ENCODE results near the gene ZNF679.
"Not testable (repeated sequence)": the region's sequence is repeated elsewhere in the genome, so short reads cannot be mapped to it uniquely, and the experiment has no call there.

The ZNF679 gene

GRCh38 chr7:64228174-64228573 lies at the start of gene ZNF679:
TSS of gene ZNF679 (plus strand) at chr7:64228474. CDS start at chr7:64249118, 20,644 bp downstream.
- H3K4me3 ChIP-seq (replicated peaks in 1 of 2; ENCODE audit: low read depth in 2 of 2, low read length in 2 of 2); DNase-seq (ENCODE audit: low read depth in 2 of 2): not testable (repeated sequence)

DNA sequence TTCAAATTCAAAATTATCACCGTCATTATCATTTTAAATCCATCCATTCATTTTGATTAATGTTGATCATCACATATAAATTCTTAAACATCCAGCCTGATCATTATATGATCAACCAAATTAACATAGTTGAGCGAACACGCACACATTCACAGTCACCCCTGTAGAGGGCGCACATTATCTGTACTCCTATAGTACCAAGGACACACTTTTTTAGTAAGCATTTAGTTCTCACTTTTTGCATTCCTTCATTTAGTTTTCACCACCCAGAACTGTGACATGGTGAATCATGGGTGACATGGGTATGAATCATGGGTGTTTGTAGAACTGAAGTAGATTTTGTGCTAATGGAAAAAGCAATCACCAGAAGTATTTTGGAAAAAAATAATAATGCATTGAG lies 47.3 kb upstream of the ZNF679 start:
- no peak for TF ChIP-seq CTCF (IDR thresholded peaks at IDR 0.05; ENCODE audit: low read depth, low read length)
- H3K4me3 ChIP-seq (replicated peaks in 1 of 2; ENCODE audit: low read depth in 2 of 2, low read length in 2 of 2) = no peak overlapping the region
- DNase-seq (ENCODE audit: low read depth in 2 of 2) = peak in 1 of 2 donors; percentile 10

- no peak overlapping the region for H3K4me3 ChIP-seq (replicated peaks in 1 of 2; ENCODE audit: low read depth in 2 of 2, low read length in 2 of 2)
- DNase-seq (ENCODE audit: low read depth in 2 of 2) = no peak
- TF ChIP-seq CTCF (IDR thresholded peaks at IDR 0.05; ENCODE audit: low read depth, low read length) = no peak
These were observed 46.7 kb upstream of the ZNF679 start for GRCh38 chr7:64181586-64181985.

DNA sequence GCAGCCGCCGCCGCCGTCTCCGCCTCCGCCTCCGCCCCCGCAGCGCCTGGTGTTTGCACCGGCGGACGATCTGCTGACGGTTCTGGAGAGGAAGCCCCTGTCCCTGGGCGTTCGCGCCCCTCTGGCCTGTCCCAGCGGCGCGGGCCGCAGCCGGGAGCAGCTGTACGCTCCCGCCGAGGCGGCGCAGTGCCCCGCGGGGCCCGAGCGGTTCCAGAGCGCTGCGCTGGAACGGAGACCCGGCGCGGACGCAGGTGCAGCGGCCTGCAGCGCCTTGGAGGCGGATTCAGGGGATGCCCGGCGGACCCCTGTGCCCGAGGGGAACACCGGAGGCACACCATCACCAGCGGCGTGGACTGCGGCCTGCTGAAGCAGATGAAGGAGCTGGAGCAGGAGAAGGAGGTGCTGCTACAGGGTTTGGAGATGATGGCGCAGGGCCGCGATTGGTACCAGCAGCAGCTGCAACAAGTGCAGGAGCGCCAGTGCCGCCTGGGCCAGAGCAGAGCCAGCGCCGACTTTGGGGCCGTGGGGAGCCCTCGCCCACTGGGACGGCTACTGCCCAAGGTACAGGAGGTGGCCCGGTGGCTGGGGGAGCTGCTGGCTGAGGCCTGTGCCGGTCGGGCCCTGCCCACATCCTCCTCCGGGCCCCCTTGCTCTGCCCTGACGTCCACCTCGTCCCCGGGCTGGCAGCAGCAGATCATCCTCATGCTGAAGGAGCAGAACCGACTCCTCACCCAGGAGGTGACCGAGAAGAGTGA lies 46.1 kb upstream of the ZNF679 start:
- no peak for DNase-seq (ENCODE audit: low read depth in 2 of 2)
- no peak overlapping the region for H3K4me3 ChIP-seq (replicated peaks in 1 of 2; ENCODE audit: low read depth in 2 of 2, low read length in 2 of 2)
- TF ChIP-seq CTCF (IDR thresholded peaks at IDR 0.05; ENCODE audit: low read depth, low read length) = no peak

DNA sequence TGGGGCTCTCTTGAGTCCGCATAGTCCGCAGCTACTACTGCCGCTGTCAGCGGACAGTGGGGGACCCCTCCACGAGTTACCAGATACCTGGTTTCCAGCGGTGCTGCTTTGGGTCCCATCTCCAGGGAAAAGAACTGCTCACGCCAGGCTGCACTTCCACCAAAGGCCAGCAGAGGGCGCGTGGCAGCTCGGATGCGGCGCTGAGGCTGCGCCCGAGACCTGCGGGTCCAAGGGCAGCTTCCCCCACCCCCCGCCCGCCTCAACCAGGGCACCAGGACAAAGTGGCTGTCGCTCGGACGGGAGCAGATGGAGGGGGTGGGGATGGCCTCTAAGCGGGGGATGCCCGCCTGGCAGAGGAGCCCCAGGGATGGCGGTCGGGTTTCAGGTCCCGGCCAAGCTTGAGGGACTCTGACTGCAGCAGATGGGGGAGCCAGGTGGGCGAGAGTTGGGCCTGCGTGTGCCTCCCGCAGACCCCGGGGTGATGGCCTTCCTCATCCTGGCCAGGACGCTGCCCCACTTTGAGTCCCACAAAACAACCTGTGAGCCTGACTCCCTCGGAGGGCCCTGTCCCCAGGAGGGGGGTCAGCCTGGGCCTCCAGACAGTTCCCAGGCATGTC lies 45.0 kb upstream of the ZNF679 start:
- TF ChIP-seq CTCF (IDR thresholded peaks at IDR 0.05; ENCODE audit: low read depth, low read length) = peak; percentile 48
- DNase-seq (ENCODE audit: low read depth in 2 of 2) = no peak
- H3K4me3 ChIP-seq (replicated peaks in 1 of 2; ENCODE audit: low read depth in 2 of 2, low read length in 2 of 2) = no peak overlapping the region

- no peak for TF ChIP-seq CTCF (IDR thresholded peaks at IDR 0.05; ENCODE audit: low read depth, low read length)
- no peak for DNase-seq (ENCODE audit: low read depth in 2 of 2)
- H3K4me3 ChIP-seq (replicated peaks in 1 of 2; ENCODE audit: low read depth in 2 of 2, low read length in 2 of 2) = no peak overlapping the region
These were observed 44.4 kb upstream of the ZNF679 start for GRCh38 chr7:64183827-64184372.

- no peak for DNase-seq (ENCODE audit: low read depth in 2 of 2)
- no peak for TF ChIP-seq CTCF (IDR thresholded peaks at IDR 0.05; ENCODE audit: low read depth, low read length)
- H3K4me3 ChIP-seq (replicated peaks in 1 of 2; ENCODE audit: low read depth in 2 of 2, low read length in 2 of 2) = no peak overlapping the region
These were observed 43.9 kb upstream of the ZNF679 start for GRCh38 chr7:64184376-64184775.

Measured in cardiac fibroblast (primary cell).